Measurements from ENCODE around the gene DAND5. TPM values are rescaled to one million over a fixed set of nuclear protein-coding genes. Genes with fewer than 3 reads are reported as not detected.

The DAND5 gene
- total RNA-seq, 1 donor from 2014 or later = not detected

DNA sequence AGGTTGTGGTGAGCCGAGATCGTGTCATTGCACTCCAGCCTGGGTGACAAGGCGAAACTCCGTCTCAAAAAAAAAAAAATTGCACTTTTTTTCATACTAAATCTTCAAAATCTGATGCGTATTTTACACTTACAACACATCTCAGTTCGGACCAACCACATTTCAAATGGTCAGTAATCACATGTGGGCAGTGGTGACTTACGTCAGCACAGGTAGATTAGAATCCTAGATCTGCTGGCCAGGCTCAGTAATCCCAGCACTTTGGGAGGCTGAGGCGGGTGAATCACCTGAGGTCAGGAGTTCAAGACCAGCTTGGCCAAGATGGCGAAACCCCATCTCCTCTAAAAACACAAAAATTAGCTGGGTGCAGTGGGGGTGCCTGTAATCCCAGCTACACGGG, 34.3 kb upstream of the DAND5 start:
- H3K9me3 ChIP-seq (ENCODE audit: insufficient read depth, low read depth, low read length) = no peaks in the 10 kb centered on the region
- H3K4me3 Mint-ChIP-seq (ENCODE audit: unreplicated experiment) = no peak overlapping the region
- H3K4me2 ChIP-seq (ENCODE audit: low read length) = no peak overlapping the region
- no peaks in the 10 kb centered on the region for H3K27me3 Mint-ChIP-seq (ENCODE audit: low read depth, unreplicated experiment)
- FAIRE-seq = no peak
- H3K27me3 ChIP-seq (ENCODE audit: insufficient read depth, low read length) = no peaks in the 10 kb centered on the region
- no peak overlapping the region for H3K27ac Mint-ChIP-seq (ENCODE audit: unreplicated experiment)
- H3K36me3 ChIP-seq (ENCODE audit: insufficient read depth, low read length) = peaks cover 14% of the 10 kb centered on the region
- H3K9ac ChIP-seq (ENCODE audit: low read length) = no peak overlapping the region
- H3K27ac ChIP-seq (ENCODE audit: low read depth, low read length) = no peak overlapping the region
- peaks cover 50% of the 10 kb centered on the region for H3K79me2 ChIP-seq (ENCODE audit: insufficient read depth, low read length)
- H3K4me1 ChIP-seq (ENCODE audit: insufficient read depth, low read length) = peaks cover 21% of the 10 kb centered on the region
- peaks cover 38% of the 10 kb centered on the region for H4K20me1 ChIP-seq (ENCODE audit: insufficient read depth, low read length)
- TF ChIP-seq, protein P1, sequence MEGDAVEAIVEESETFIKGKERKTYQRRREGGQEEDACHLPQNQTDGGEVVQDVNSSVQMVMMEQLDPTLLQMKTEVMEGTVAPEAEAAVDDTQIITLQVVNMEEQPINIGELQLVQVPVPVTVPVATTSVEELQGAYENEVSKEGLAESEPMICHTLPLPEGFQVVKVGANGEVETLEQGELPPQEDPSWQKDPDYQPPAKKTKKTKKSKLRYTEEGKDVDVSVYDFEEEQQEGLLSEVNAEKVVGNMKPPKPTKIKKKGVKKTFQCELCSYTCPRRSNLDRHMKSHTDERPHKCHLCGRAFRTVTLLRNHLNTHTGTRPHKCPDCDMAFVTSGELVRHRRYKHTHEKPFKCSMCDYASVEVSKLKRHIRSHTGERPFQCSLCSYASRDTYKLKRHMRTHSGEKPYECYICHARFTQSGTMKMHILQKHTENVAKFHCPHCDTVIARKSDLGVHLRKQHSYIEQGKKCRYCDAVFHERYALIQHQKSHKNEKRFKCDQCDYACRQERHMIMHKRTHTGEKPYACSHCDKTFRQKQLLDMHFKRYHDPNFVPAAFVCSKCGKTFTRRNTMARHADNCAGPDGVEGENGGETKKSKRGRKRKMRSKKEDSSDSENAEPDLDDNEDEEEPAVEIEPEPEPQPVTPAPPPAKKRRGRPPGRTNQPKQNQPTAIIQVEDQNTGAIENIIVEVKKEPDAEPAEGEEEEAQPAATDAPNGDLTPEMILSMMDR (IDR thresholded peaks at IDR 0.05; ENCODE audit: insufficient read depth, low read depth, low read length) = no peak
- no peak for TF ChIP-seq EZH2 (IDR thresholded peaks at IDR 0.05; ENCODE audit: insufficient read depth, low read length)
- H3K36me3 Mint-ChIP-seq (ENCODE audit: low read depth, unreplicated experiment) = peaks cover 8% of the 10 kb centered on the region
- H3K4me3 ChIP-seq (ENCODE audit: insufficient read depth, low read depth, low read length) = no peak overlapping the region
- no peak for DNase-seq (ENCODE audit: low read depth)
- peaks cover 16% of the 10 kb centered on the region for H3K4me1 Mint-ChIP-seq (ENCODE audit: low read depth, unreplicated experiment)
- H3K9me3 Mint-ChIP-seq (ENCODE audit: unreplicated experiment) = no peaks in the 10 kb centered on the region
- no peak overlapping the region for H2AFZ ChIP-seq (ENCODE audit: low read depth, low read length)

DNA sequence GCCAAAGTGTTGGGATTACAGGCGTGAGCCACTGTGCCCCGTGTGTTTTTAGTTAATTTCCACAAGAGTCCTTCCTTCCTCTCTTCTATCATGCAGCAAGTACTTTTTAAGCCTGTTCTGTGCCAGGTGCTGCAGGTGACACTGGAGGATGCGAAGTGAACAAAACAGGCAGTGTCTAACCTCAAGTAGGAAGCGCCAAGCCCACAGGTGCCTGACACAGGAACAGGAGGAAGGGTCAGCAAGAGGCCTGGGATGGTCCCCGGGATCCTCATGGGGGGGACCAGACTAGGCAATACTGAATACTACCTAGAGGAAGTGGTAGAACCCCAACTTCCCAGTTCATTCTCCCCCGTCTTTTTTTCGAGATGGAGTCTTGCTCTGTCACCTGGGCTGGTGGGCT, 32.8 kb upstream of the DAND5 start:
- Mint-ChIP-seq H3K27me3 (ENCODE audit: low read depth, unreplicated experiment) (no peaks in the 10 kb centered on the region), H3K27ac (ENCODE audit: unreplicated experiment) (no peak overlapping the region), H3K36me3 (ENCODE audit: low read depth, unreplicated experiment) (peaks cover 19% of the 10 kb centered on the region), H3K4me1 (ENCODE audit: low read depth, unreplicated experiment) (peaks cover 21% of the 10 kb centered on the region), H3K4me3 (ENCODE audit: unreplicated experiment) (peak overlapping the region; percentile 21), H3K9me3 (ENCODE audit: unreplicated experiment) (no peaks in the 10 kb centered on the region)
- FAIRE-seq = no peak
- no peaks in the 10 kb centered on the region for H3K9me3 ChIP-seq (ENCODE audit: insufficient read depth, low read depth, low read length)
- no peak for DNase-seq (ENCODE audit: low read depth)
- peaks cover 21% of the 10 kb centered on the region for H3K36me3 ChIP-seq (ENCODE audit: insufficient read depth, low read length)
- H3K9ac ChIP-seq (ENCODE audit: low read length) = no peak overlapping the region
- H3K4me3 ChIP-seq (ENCODE audit: insufficient read depth, low read depth, low read length) = no peak overlapping the region
- peaks cover 43% of the 10 kb centered on the region for H4K20me1 ChIP-seq (ENCODE audit: insufficient read depth, low read length)
- no peak for TF ChIP-seq EZH2 (IDR thresholded peaks at IDR 0.05; ENCODE audit: insufficient read depth, low read length)
- TF ChIP-seq, protein P1 (IDR thresholded peaks at IDR 0.05; ENCODE audit: insufficient read depth, low read depth, low read length) = no peak
- no peaks in the 10 kb centered on the region for H3K27me3 ChIP-seq (ENCODE audit: insufficient read depth, low read length)
- H2AFZ ChIP-seq (ENCODE audit: low read depth, low read length) = no peak overlapping the region
- H3K79me2 ChIP-seq (ENCODE audit: insufficient read depth, low read length) = peaks cover 52% of the 10 kb centered on the region
- no peak overlapping the region for H3K27ac ChIP-seq (ENCODE audit: low read depth, low read length)
- no peak overlapping the region for H3K4me2 ChIP-seq (ENCODE audit: low read length)
- H3K4me1 ChIP-seq (ENCODE audit: insufficient read depth, low read length) = peaks cover 33% of the 10 kb centered on the region

DNA sequence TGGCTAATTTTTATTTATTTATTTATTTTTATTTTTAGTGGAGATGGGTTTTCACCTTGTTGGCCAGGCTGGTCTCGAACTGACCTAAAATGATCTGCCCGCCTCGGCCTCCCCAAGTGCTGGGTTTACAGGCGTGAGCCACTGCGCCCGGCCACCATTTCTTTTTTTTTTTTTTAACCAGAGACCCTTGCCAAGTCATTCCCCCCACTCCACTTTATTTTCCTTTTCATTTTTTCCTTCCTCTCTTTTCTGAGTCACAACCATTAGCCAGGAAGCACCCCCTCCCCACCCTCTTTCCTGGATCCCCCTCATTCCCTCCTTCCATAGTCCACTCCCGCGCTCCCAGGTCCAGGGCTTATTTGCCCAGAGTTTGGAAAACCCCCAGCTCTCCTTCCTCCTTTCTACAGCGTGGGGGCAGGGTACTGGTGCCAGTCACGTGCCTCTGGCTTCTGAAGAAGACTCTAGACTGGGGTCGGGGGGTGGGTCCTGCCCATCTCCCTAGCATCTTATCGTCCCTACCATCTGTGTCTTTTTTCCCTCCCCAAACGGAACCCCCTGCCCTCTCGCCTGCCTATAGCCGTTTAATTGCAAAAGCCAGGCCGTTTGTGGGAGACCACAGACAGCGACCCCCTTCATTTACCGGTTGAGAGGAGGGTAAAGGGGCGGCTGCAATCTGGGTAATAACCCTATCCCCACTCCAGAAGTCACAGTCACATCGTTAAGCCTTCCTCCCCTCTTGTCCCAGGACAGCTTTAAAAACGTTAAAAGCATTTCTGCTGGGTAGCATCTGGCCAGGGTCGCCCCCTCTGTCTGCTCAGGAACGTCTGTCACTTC, 32.1 kb upstream of the DAND5 start:
- peaks cover 52% of the 10 kb centered on the region for H3K79me2 ChIP-seq (ENCODE audit: insufficient read depth, low read length)
- H3K36me3 Mint-ChIP-seq (ENCODE audit: low read depth, unreplicated experiment) = peaks cover 19% of the 10 kb centered on the region
- peak overlapping the region; percentile 97 for H3K4me2 ChIP-seq (ENCODE audit: low read length)
- DNase-seq (ENCODE audit: low read depth) = no peak
- H3K9me3 ChIP-seq (ENCODE audit: insufficient read depth, low read depth, low read length) = no peaks in the 10 kb centered on the region
- H3K36me3 ChIP-seq (ENCODE audit: insufficient read depth, low read length) = peaks cover 21% of the 10 kb centered on the region
- H3K4me3 ChIP-seq (ENCODE audit: insufficient read depth, low read depth, low read length) = peak overlapping the region; percentile 61
- FAIRE-seq = no peak
- H4K20me1 ChIP-seq (ENCODE audit: insufficient read depth, low read length) = peaks cover 44% of the 10 kb centered on the region
- H3K4me1 ChIP-seq (ENCODE audit: insufficient read depth, low read length) = peaks cover 31% of the 10 kb centered on the region
- H3K9me3 Mint-ChIP-seq (ENCODE audit: unreplicated experiment) = no peaks in the 10 kb centered on the region
- no peaks in the 10 kb centered on the region for H3K27me3 ChIP-seq (ENCODE audit: insufficient read depth, low read length)
- H3K9ac ChIP-seq (ENCODE audit: low read length) = peak overlapping the region; percentile 97
- peaks cover 24% of the 10 kb centered on the region for H3K4me1 Mint-ChIP-seq (ENCODE audit: low read depth, unreplicated experiment)
- no peaks in the 10 kb centered on the region for H3K27me3 Mint-ChIP-seq (ENCODE audit: low read depth, unreplicated experiment)
- TF ChIP-seq, protein P1 (IDR thresholded peaks at IDR 0.05; ENCODE audit: insufficient read depth, low read depth, low read length) = no peak
- no peak for TF ChIP-seq EZH2 (IDR thresholded peaks at IDR 0.05; ENCODE audit: insufficient read depth, low read length)
- peak overlapping the region; percentile 100 for H3K4me3 Mint-ChIP-seq (ENCODE audit: unreplicated experiment)
- peak overlapping the region; percentile 72 for H3K27ac Mint-ChIP-seq (ENCODE audit: unreplicated experiment)
- H3K27ac ChIP-seq (ENCODE audit: low read depth, low read length) = peak overlapping the region; percentile 67
- H2AFZ ChIP-seq (ENCODE audit: low read depth, low read length) = peak overlapping the region; percentile 70

All from astrocyte (in vitro differentiated cells and primary cell).